HEK293T (cell line): ENCODE data around the gene RAPGEF4.

Source experiments
- CTCF ChIA-PET: fragments of 350-600 bp; formaldehyde crosslinking; extraction: SDS; loops from one replicate; lab custom pipeline; 2021; ENCODE audit warnings: antibody characterized with exemption, inconsistent platforms; lab: Yijun Ruan, JAX
- POLR2A ChIA-PET: fragments of 350-600 bp; formaldehyde crosslinking; extraction: SDS; loops from one replicate; lab custom pipeline; 2020; ENCODE audit warnings: antibody characterized with exemption, inconsistent platforms; lab: Yijun Ruan, JAX
- DNase-seq: peaks from one replicate; pipeline ENCODE4 v3.0.0; 2012; ENCODE audit warnings: mixed read lengths; ENCODE audit errors: extremely low spot score
- ARNT ChIP-seq: fragments of 450-650 bp; IDR thresholded peaks from 2 replicates; pipeline ENCODE4 v1.6.1; 2017; ENCODE audit warnings: mild to moderate bottlenecking
- BHLHE40 ChIP-seq: fragments of 450-650 bp; IDR thresholded peaks from 2 replicates; pipeline ENCODE4 v1.6.1; 2016; ENCODE audit warnings: mild to moderate bottlenecking, moderate library complexity, borderline replicate concordance
- CTBP1 ChIP-seq: fragments of 450-650 bp; IDR thresholded peaks from 2 replicates; pipeline ENCODE4 v1.6.1; 2016; ENCODE audit warnings: borderline replicate concordance
- ELF4 ChIP-seq: fragments of 450-650 bp; IDR thresholded peaks from 2 replicates; pipeline ENCODE4 v1.6.1; 2017; ENCODE audit warnings: antibody characterized with exemption
- FOXA1 ChIP-seq: fragments of 450-650 bp; IDR thresholded peaks from 2 replicates; pipeline ENCODE4 v1.6.1; 2016; ENCODE audit warnings: mild to moderate bottlenecking
- FOXK2 ChIP-seq: fragments of 450-650 bp; IDR thresholded peaks from 2 replicates; pipeline ENCODE4 v1.6.1; 2016; ENCODE audit warnings: mild to moderate bottlenecking
- FOXM1 ChIP-seq: fragments of 450-650 bp; IDR thresholded peaks from 2 replicates; pipeline ENCODE4 v1.6.1; 2017; ENCODE audit warnings: mild to moderate bottlenecking, borderline replicate concordance
- HDGF ChIP-seq: fragments of 450-650 bp; IDR thresholded peaks from 2 replicates; pipeline ENCODE4 v1.6.1; 2017; ENCODE audit warnings: antibody characterized with exemption, borderline replicate concordance
- L3MBTL2 ChIP-seq: fragments of 450-650 bp; conservative IDR thresholded peaks from 2 replicates; pipeline ENCODE4 v1.6.1; 2016; ENCODE audit warnings: mild to moderate bottlenecking
- LEF1 ChIP-seq: fragments of 450-650 bp; IDR thresholded peaks from 2 replicates; pipeline ENCODE4 v1.6.1; 2017; ENCODE audit warnings: mild to moderate bottlenecking, borderline replicate concordance
- NFRKB ChIP-seq: fragments of 450-650 bp; IDR thresholded peaks from 2 replicates; pipeline ENCODE4 v1.6.1; 2016; ENCODE audit warnings: mild to moderate bottlenecking, moderate library complexity
- PKNOX1 ChIP-seq: fragments of 450-650 bp; IDR thresholded peaks from 2 replicates; pipeline ENCODE4 v1.6.1; 2016
- SP1 ChIP-seq: fragments of 450-650 bp; IDR thresholded peaks from 2 replicates; pipeline ENCODE4 v1.6.1; 2017
- SUZ12 ChIP-seq: fragments of 450-650 bp; IDR thresholded peaks from 2 replicates; pipeline ENCODE4 v1.6.1; 2016; ENCODE audit warnings: mild to moderate bottlenecking
- TARDBP ChIP-seq: fragments of 450-650 bp; IDR thresholded peaks from 2 replicates; pipeline ENCODE4 v1.6.1; 2016
- ZNF384 ChIP-seq: fragments of 450-650 bp; IDR thresholded peaks from 2 replicates; pipeline ENCODE4 v1.6.1; 2016

The RAPGEF4 gene

GRCh38 chr2:172977270-172978062, 241.8 kb downstream of the RAPGEF4 start:
- CTCF ChIA-PET, result no interaction called here
- DNase-seq, result no peak
- no peak for TF ChIP-seq HDGF
- TF ChIP-seq ELF4, result no peak
- TF ChIP-seq FOXA1, result no peak
- no peak for TF ChIP-seq FOXM1
- no peak for TF ChIP-seq LEF1
- no peak for TF ChIP-seq SP1
- no peak for TF ChIP-seq PKNOX1
- TF ChIP-seq FOXK2, result no peak
- TF ChIP-seq L3MBTL2, result no peak
- no peak for TF ChIP-seq ZNF384
- TF ChIP-seq CTBP1, result no peak
- TF ChIP-seq TARDBP, result no peak
- no peak for TF ChIP-seq SUZ12
- no peak for TF ChIP-seq BHLHE40
- TF ChIP-seq NFRKB, result no peak
- TF ChIP-seq ARNT, result no peak

DNA sequence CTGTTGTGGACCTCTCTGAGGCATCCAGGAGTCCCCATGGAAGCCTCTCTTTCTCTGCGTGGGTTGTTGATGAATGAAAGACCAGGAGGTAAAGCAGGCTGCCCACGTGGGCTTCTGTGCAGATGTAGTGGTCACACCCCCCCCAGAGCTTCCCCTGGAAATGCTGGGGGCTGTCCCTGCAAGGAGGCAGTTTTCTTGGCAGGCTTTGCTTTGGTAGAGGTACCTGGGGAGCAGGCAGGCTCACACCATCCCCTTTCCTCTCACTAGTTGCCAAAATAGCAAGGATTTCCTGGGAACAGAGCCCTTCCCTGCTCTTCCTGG, 242.4 kb downstream of the RAPGEF4 start:
- POLR2A ChIA-PET, result no interaction called here
- no peak for DNase-seq
- CTCF ChIA-PET, result no interaction called here
- no peak for TF ChIP-seq ARNT
- no peak for TF ChIP-seq HDGF
- TF ChIP-seq ZNF384, result no peak
- no peak for TF ChIP-seq BHLHE40
- no peak for TF ChIP-seq L3MBTL2
- no peak for TF ChIP-seq NFRKB
- no peak for TF ChIP-seq CTBP1
- no peak for TF ChIP-seq LEF1
- TF ChIP-seq FOXA1, result no peak
- no peak for TF ChIP-seq ELF4
- TF ChIP-seq FOXM1, result no peak
- no peak for TF ChIP-seq SUZ12

More at GRCh38 chr2:172977270-172978062, 241.8 kb downstream of the RAPGEF4 start:
- POLR2A ChIA-PET, result no interaction called here

- CTCF ChIA-PET, result interaction anchor here (0.9 kb wide), 1 partner anchor 232 kb away, joined by 3 read pairs; no protein-coding TSS in a partner anchor
- POLR2A ChIA-PET, result no interaction called here
- no peak for TF ChIP-seq SP1
- TF ChIP-seq LEF1, result no peak
- TF ChIP-seq SUZ12, result no peak
- no peak for TF ChIP-seq NFRKB
- no peak for TF ChIP-seq ZNF384
- no peak for TF ChIP-seq HDGF
- no peak for TF ChIP-seq L3MBTL2
- no peak for TF ChIP-seq FOXM1
- TF ChIP-seq FOXA1, result no peak
- no peak for TF ChIP-seq TARDBP
- no peak for TF ChIP-seq FOXK2
- DNase-seq, result no peak
Measured at GRCh38 chr2:172985139-172985892, 249.7 kb downstream of the RAPGEF4 start.

GRCh38 chr2:172986040-172986439, 250.4 kb downstream of the RAPGEF4 start:
- ChIA-PET POLR2A (no interaction called here), CTCF (interaction anchor here (0.9 kb wide), 1 partner anchor 231 kb away, joined by 3 read pairs; no protein-coding TSS in a partner anchor)
- TF ChIP-seq ELF4 (no peak), FOXA1 (no peak)
- no peak for DNase-seq

DNA sequence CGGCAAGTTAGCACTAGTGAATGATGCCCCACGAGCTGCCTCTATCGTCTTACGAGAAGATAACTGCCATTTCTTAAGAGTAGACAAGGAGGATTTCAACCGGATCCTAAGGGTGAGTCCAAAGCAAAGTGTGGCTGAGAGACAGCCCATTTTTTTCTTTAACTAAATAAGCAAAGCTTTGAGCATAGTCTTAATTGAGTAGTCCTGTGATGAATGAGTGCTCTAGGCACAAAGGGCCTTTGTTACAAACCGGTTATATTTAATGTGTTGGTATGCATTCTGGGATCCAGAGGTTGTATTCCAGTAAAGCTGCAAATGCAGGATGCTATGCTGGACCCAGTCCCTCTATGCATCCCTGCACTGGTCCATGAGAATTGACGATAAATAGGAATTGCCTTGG, 253.1 kb downstream of the RAPGEF4 start:
- no peak for DNase-seq
- no peak for TF ChIP-seq NFRKB
- TF ChIP-seq FOXA1, result no peak
- TF ChIP-seq ZNF384, result no peak
- TF ChIP-seq FOXM1, result no peak
- no peak for TF ChIP-seq ELF4
- no peak for TF ChIP-seq ARNT
- no peak for TF ChIP-seq PKNOX1
- no peak for TF ChIP-seq SP1
- TF ChIP-seq FOXK2, result no peak
- TF ChIP-seq LEF1, result no peak
- TF ChIP-seq SUZ12, result no peak
- TF ChIP-seq CTBP1, result no peak
- no peak for TF ChIP-seq BHLHE40
- TF ChIP-seq L3MBTL2, result no peak
- no peak for TF ChIP-seq HDGF
- TF ChIP-seq TARDBP, result no peak
- ChIA-PET CTCF (no interaction called here), POLR2A (no interaction called here)

GRCh38 chr2:172991031-172991430, 255.4 kb downstream of the RAPGEF4 start:
- DNase-seq, result no peak

More at GRCh38 chr2:172991031-172991430, 255.4 kb downstream of the RAPGEF4 start:
- TF ChIP-seq L3MBTL2 (no peak), NFRKB (no peak), ARNT (no peak), FOXM1 (no peak), FOXA1 (no peak), CTBP1 (no peak), SUZ12 (no peak), LEF1 (no peak), FOXK2 (no peak), ZNF384 (no peak), SP1 (no peak), HDGF (no peak), BHLHE40 (no peak), TARDBP (no peak), ELF4 (no peak)
- ChIA-PET POLR2A (no interaction called here), CTCF (no interaction called here)
